Smooth muscle cell (in vitro differentiated cells): ENCODE data around the gene PHLPP1. TPM values are rescaled to one million over a fixed set of nuclear protein-coding genes. Genes with fewer than 3 reads are reported as not detected.

ENCODE experiments used
- DNase-seq: peaks from one replicate; lab custom pipeline; 2025; ENCODE audit not compliant: unreplicated experiment; lab: John Stamatoyannopoulos, UW
- H2AFZ ChIP-seq: fragments of 200-600 bp; sonication (generic); 2 replicates; pipeline ENCODE4 v1.6.0; 2016; ENCODE audit warnings: antibody characterized with exemption, low read depth, mild to moderate bottlenecking
- H3F3A ChIP-seq: fragments of 200-600 bp; sonication (generic); 2 replicates; pipeline ENCODE4 v1.6.0; 2017; ENCODE audit warnings: antibody characterized with exemption, low read depth
- H3K27ac ChIP-seq: fragments of 200-600 bp; sonication (generic); 2 replicates; pipeline ENCODE4 v1.5.1; 2016; ENCODE audit warnings: low read depth, mild to moderate bottlenecking
- H3K27me3 ChIP-seq: fragments of 200-600 bp; sonication (generic); 2 replicates; pipeline ENCODE4 v1.6.1; 2016; ENCODE audit warnings: low read depth, mild to moderate bottlenecking
- H3K36me3 ChIP-seq: fragments of 200-600 bp; sonication (generic); 2 replicates; pipeline ENCODE4 v1.5.1; 2016; ENCODE audit warnings: low read depth
- H3K4me1 ChIP-seq: fragments of 200-600 bp; sonication (generic); 2 replicates; pipeline ENCODE4 v1.5.1; 2016; ENCODE audit warnings: low read depth
- H3K4me2 ChIP-seq: fragments of 200-600 bp; sonication (generic); 2 replicates; pipeline ENCODE4 v1.6.0; 2016; ENCODE audit warnings: mild to moderate bottlenecking
- H3K4me3 ChIP-seq: fragments of 200-600 bp; sonication (generic); 2 replicates; pipeline ENCODE4 v1.5.1; 2016; ENCODE audit warnings: mild to moderate bottlenecking
- H3K79me2 ChIP-seq: fragments of 200-600 bp; sonication (generic); 2 replicates; pipeline ENCODE4 v1.6.0; 2016; ENCODE audit warnings: low read depth, mild to moderate bottlenecking
- H3K9ac ChIP-seq: fragments of 200-600 bp; sonication (generic); 2 replicates; pipeline ENCODE4 v1.6.0; 2016; ENCODE audit warnings: low read depth
- H3K9me3 ChIP-seq: fragments of 200-600 bp; sonication (generic); replicated peaks from 2 replicates; pipeline ENCODE4 v1.5.1; 2016; ENCODE audit warnings: low read depth
- H4K20me1 ChIP-seq: fragments of 200-600 bp; sonication (generic); 2 replicates; pipeline ENCODE4 v1.6.0; 2016; ENCODE audit warnings: low read depth
- CTCF ChIP-seq: fragments of 200-600 bp; sonication (generic); IDR thresholded peaks from 2 replicates; pipeline ENCODE4 v1.5.1; 2017; ENCODE audit warnings: borderline replicate concordance, mild to moderate bottlenecking, antibody characterized with exemption; ENCODE audit not compliant: insufficient read depth, poor library complexity, severe bottlenecking
- WGBS: methylation state at CpG from one replicate; pipeline ENCODE4 v1.1.7; 2016; ENCODE audit warnings: low lambda C conversion rate; 5-methylcytosine and 5-hydroxymethylcytosine counted together
- polyA plus RNA-seq: library from polyadenylated mRNA; unstranded; fragments of >200 nt; fragmentation: Nextera tagmentation; extraction: Ambion mirVana; gene quantifications from 2 replicates; pipeline ENCODE4 v1.2.1, GENCODE V29; 2016
- total RNA-seq: library from RNA; depleted of rRNA; stranded (reverse); fragments of >200 nt; gene quantifications from 2 replicates; pipeline ENCODE4 v1.2.3, GENCODE V29; 2014

PHLPP1 gene
- total and polyA plus RNA-seq, 2 experiments from 2014 or later = 1.1 to 4.3 TPM

- WGBS = 90% methylated on average over 3 of the region's 3 CpGs
- H3K79me2 ChIP-seq = no peaks in the 10 kb centered on the region
- DNase-seq = no peak
Measured at GRCh38 chr18:62795813-62796212, 80.5 kb downstream of the PHLPP1 start.

GRCh38 chr18:62796216-62796621, 80.9 kb downstream of the PHLPP1 start:
- no peak overlapping the region for H3K27ac ChIP-seq

More at GRCh38 chr18:62795813-62796212, 80.5 kb downstream of the PHLPP1 start:
- H3K4me2 ChIP-seq = no peak overlapping the region
- H3K9me3 ChIP-seq = no peaks in the 10 kb centered on the region
- no peaks in the 10 kb centered on the region for H3K27me3 ChIP-seq
- H3K9ac ChIP-seq = no peak overlapping the region
- H3K4me1 ChIP-seq = peaks cover 13% of the 10 kb centered on the region
- H3K27ac ChIP-seq = no peak overlapping the region
- H3F3A ChIP-seq = peaks cover 3% of the 10 kb centered on the region
- H3K4me3 ChIP-seq = no peak overlapping the region
- H4K20me1 ChIP-seq = peaks cover 4% of the 10 kb centered on the region
- TF ChIP-seq CTCF = no peak
- no peak overlapping the region for H2AFZ ChIP-seq
- no peaks in the 10 kb centered on the region for H3K36me3 ChIP-seq

GRCh38 chr18:62797329-62797728, 82.0 kb downstream of the PHLPP1 start:
- Histone ChIP-seq H3F3A (no peaks in the 10 kb centered on the region), H3K4me1 (peaks cover 4% of the 10 kb centered on the region), H3K27ac (no peak overlapping the region), H3K4me3 (no peak overlapping the region), H2AFZ (no peak overlapping the region), H3K36me3 (no peaks in the 10 kb centered on the region), H4K20me1 (peaks cover 4% of the 10 kb centered on the region), H3K79me2 (no peaks in the 10 kb centered on the region), H3K27me3 (no peaks in the 10 kb centered on the region), H3K9me3 (no peaks in the 10 kb centered on the region), H3K9ac (no peak overlapping the region), H3K4me2 (no peak overlapping the region)
- TF ChIP-seq CTCF = no peak
- DNase-seq = no peak
- WGBS = 93% methylated on average over 3 of the region's 3 CpGs

More at GRCh38 chr18:62796216-62796621, 80.9 kb downstream of the PHLPP1 start:
- H3F3A ChIP-seq = no peaks in the 10 kb centered on the region
- peaks cover 4% of the 10 kb centered on the region for H4K20me1 ChIP-seq
- H2AFZ ChIP-seq = no peak overlapping the region
- no peaks in the 10 kb centered on the region for H3K36me3 ChIP-seq
- no peaks in the 10 kb centered on the region for H3K9me3 ChIP-seq
- no peak overlapping the region for H3K9ac ChIP-seq
- TF ChIP-seq CTCF = no peak
- H3K79me2 ChIP-seq = no peaks in the 10 kb centered on the region
- no peak for DNase-seq
- no peak overlapping the region for H3K4me2 ChIP-seq
- no peak overlapping the region for H3K4me3 ChIP-seq
- 93% methylated on average over 1 of the region's 1 CpG for WGBS
- H3K4me1 ChIP-seq = peaks cover 9% of the 10 kb centered on the region
- H3K27me3 ChIP-seq = no peaks in the 10 kb centered on the region

- no peak for DNase-seq
- Histone ChIP-seq H3K36me3 (no peaks in the 10 kb centered on the region), H3K4me1 (peaks cover 4% of the 10 kb centered on the region), H3K9ac (no peak overlapping the region), H3K4me2 (no peak overlapping the region), H3K79me2 (peaks cover 3% of the 10 kb centered on the region), H3K4me3 (no peak overlapping the region), H3K27me3 (no peaks in the 10 kb centered on the region), H2AFZ (no peak overlapping the region), H3F3A (no peaks in the 10 kb centered on the region), H3K9me3 (no peaks in the 10 kb centered on the region), H4K20me1 (peaks cover 4% of the 10 kb centered on the region), H3K27ac (no peak overlapping the region)
- WGBS = 67% methylated on average over 6 of the region's 6 CpGs
- TF ChIP-seq CTCF = no peak
Measured at GRCh38 chr18:62799977-62800376, 84.6 kb downstream of the PHLPP1 start.
